Measurements from ENCODE around the gene CDH23.

Gene CDH23

DNA sequence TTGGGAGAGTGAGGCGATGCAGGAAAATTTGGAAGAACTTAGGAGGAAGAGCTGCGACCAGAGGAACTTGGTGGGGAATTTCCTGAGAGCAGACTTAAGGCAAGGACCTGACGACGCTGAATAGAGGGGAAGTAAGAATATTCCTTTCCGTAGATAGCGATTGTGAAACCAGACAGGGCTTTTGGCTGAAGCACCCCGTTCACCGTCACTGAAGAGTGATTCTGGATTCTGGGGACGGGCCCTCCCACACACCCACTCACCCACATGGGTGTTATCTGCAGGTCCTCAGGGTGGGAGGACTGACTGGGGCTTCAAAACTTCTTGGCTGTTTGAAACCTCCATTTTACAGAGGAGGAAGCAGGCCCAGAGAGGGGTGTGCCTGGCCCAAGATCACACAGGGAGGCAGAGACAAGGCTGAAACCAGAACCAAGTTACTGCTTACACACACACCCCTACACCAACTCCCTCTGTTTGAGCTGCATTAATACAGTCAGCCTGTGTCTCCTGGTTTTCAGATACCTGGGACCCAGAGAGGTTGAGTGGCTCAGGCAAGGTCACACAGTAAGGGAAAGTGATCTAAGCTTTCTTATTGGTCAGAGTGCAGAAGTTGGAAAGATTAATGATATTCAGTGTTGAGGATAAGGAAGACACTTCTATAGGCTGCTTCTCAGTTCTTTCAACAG, 37.2 kb upstream of the CDH23 start:
- H2BK5ac ChIP-seq (ENCODE audit: low read depth, low read length, poor library complexity): no peak overlapping the region
- H2AFZ ChIP-seq (ENCODE audit: insufficient read depth, low read length, poor library complexity): no peak overlapping the region
- H3K9me3 ChIP-seq (ENCODE audit: insufficient read depth, low read depth, low read length): peaks cover 3% of the 10 kb centered on the region
- H3K9ac ChIP-seq (ENCODE audit: low read length): no peak overlapping the region
- H4K91ac ChIP-seq (ENCODE audit: low read depth, low read length): no peak overlapping the region
- no CpG with 5 or more reads among the region's 9 CpGs for WGBS (ENCODE audit: extremely low coverage, insufficient coverage, insufficient read length)
- H3K18ac ChIP-seq (ENCODE audit: low read length): no peak overlapping the region
- no peak overlapping the region for H4K8ac ChIP-seq (ENCODE audit: low read depth, low read length)
- H3K4ac ChIP-seq (ENCODE audit: low read depth, low read length): no peak overlapping the region
- H3K14ac ChIP-seq (ENCODE audit: low read length): no peak overlapping the region
- no peak overlapping the region for H2BK12ac ChIP-seq (ENCODE audit: low read length)
- no peaks in the 10 kb centered on the region for H3K79me2 ChIP-seq (ENCODE audit: control insufficient read depth, insufficient read depth, low read length, poor library complexity)
- no peak overlapping the region for H3K4me3 ChIP-seq (ENCODE audit: low read depth, low read length)
- no peak overlapping the region for H2BK120ac ChIP-seq (ENCODE audit: insufficient read depth, low read length, poor library complexity)
- H3K23ac ChIP-seq (ENCODE audit: low read length): no peak overlapping the region
- H4K12ac ChIP-seq (ENCODE audit: low read depth, low read length): no peak overlapping the region
- DNase-seq: peak in 1 of 2 donors; percentile 49
- H3K4me1 ChIP-seq (ENCODE audit: control insufficient read depth in 1 of 2, insufficient read depth in 2 of 2, low read length in 2 of 2): peaks cover 0 to 3% of the 10 kb centered on the region in 2 experiments
- peaks cover 0 to 12% of the 10 kb centered on the region in 2 experiments for H3K36me3 ChIP-seq (ENCODE audit: control insufficient read depth in 1 of 2, insufficient read depth in 2 of 2, low read length in 2 of 2)
- H3K27ac ChIP-seq (ENCODE audit: low read depth, low read length): no peak overlapping the region
- H3K79me1 ChIP-seq (ENCODE audit: low read length): no peaks in the 10 kb centered on the region
- H3K27me3 ChIP-seq (ENCODE audit: insufficient read depth, low read length): no peaks in the 10 kb centered on the region
- H3K4me2 ChIP-seq (ENCODE audit: low read length): no peak overlapping the region
- no peak overlapping the region for H2AK5ac ChIP-seq (ENCODE audit: low read length)

DNA sequence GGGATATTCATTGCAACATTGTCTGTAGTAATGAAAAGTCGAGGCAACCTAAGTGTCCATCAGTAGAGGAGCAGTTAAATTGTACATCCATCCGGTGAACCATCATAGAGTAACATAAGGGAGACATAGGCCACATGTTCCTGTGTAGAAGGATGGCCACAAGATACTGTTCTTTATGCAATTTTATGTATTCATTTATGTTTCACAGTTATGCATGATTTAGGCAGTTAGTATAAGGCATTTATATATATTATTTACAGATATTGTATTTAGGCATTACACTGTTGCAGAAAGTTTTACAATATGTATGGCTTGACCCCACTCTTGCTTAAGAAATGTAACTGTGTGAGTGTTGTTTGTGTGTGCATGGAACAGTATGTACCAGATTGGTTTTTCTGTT, 36.0 kb upstream of the CDH23 start:
- no peak overlapping the region for H2BK12ac ChIP-seq (ENCODE audit: low read length)
- DNase-seq: no peak
- no peak overlapping the region for H2BK5ac ChIP-seq (ENCODE audit: low read depth, low read length, poor library complexity)
- H3K9ac ChIP-seq (ENCODE audit: low read length): no peak overlapping the region
- no peak overlapping the region for H2BK120ac ChIP-seq (ENCODE audit: insufficient read depth, low read length, poor library complexity)
- no peak overlapping the region for H3K27ac ChIP-seq (ENCODE audit: low read depth, low read length)
- no peak overlapping the region for H3K14ac ChIP-seq (ENCODE audit: low read length)
- peaks cover 0 to 10% of the 10 kb centered on the region in 2 experiments for H3K36me3 ChIP-seq (ENCODE audit: control insufficient read depth in 1 of 2, insufficient read depth in 2 of 2, low read length in 2 of 2)
- no peak overlapping the region for H4K8ac ChIP-seq (ENCODE audit: low read depth, low read length)
- no peaks in the 10 kb centered on the region for H3K79me1 ChIP-seq (ENCODE audit: low read length)
- no CpG with 5 or more reads among the region's 2 CpGs for WGBS (ENCODE audit: extremely low coverage, insufficient coverage, insufficient read length)
- H2AFZ ChIP-seq (ENCODE audit: insufficient read depth, low read length, poor library complexity): no peak overlapping the region
- H2AK5ac ChIP-seq (ENCODE audit: low read length): no peak overlapping the region
- no peak overlapping the region for H4K91ac ChIP-seq (ENCODE audit: low read depth, low read length)
- H3K79me2 ChIP-seq (ENCODE audit: control insufficient read depth, insufficient read depth, low read length, poor library complexity): no peaks in the 10 kb centered on the region
- no peak overlapping the region for H4K12ac ChIP-seq (ENCODE audit: low read depth, low read length)
- H3K4ac ChIP-seq (ENCODE audit: low read depth, low read length): no peak overlapping the region
- no peak overlapping the region for H3K18ac ChIP-seq (ENCODE audit: low read length)
- H3K27me3 ChIP-seq (ENCODE audit: insufficient read depth, low read length): no peaks in the 10 kb centered on the region
- H3K4me3 ChIP-seq (ENCODE audit: low read depth, low read length): no peak overlapping the region
- no peak overlapping the region for H3K23ac ChIP-seq (ENCODE audit: low read length)
- peaks cover 0 to 3% of the 10 kb centered on the region in 2 experiments for H3K4me1 ChIP-seq (ENCODE audit: control insufficient read depth in 1 of 2, insufficient read depth in 2 of 2, low read length in 2 of 2)
- peaks cover 2% of the 10 kb centered on the region for H3K9me3 ChIP-seq (ENCODE audit: insufficient read depth, low read depth, low read length)
- no peak overlapping the region for H3K4me2 ChIP-seq (ENCODE audit: low read length)

DNA sequence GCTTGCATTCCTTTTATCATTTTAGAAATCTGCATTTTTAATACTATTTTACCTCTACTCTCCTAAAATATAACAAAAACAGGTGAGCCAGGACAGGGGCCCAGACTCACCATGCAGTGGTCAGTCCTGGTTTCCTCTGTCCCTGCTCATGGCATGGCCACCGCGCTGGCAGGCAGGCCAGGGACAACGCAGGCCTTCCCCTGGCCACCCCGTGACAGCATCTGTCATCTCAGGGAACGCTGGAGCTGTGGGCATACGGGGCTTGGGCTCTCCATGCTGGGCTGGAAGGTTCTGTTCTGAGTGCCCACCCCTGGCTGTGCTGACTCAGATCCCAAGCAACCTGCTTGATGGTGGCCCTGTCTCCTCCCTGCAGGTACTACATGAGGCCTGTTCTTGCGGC, 35.1 kb upstream of the CDH23 start:
- Histone ChIP-seq H3K36me3 (ENCODE audit: control insufficient read depth in 1 of 2, insufficient read depth in 2 of 2, low read length in 2 of 2) (peaks cover 0 to 7% of the 10 kb centered on the region in 2 experiments), H2BK5ac (ENCODE audit: low read depth, low read length, poor library complexity) (no peak overlapping the region), H4K91ac (ENCODE audit: low read depth, low read length) (no peak overlapping the region), H3K27ac (ENCODE audit: low read depth, low read length) (no peak overlapping the region), H3K4me3 (ENCODE audit: low read depth, low read length) (no peak overlapping the region), H2BK120ac (ENCODE audit: insufficient read depth, low read length, poor library complexity) (no peak overlapping the region), H3K79me1 (ENCODE audit: low read length) (no peaks in the 10 kb centered on the region), H2AK5ac (ENCODE audit: low read length) (no peak overlapping the region), H2BK12ac (ENCODE audit: low read length) (no peak overlapping the region), H4K12ac (ENCODE audit: low read depth, low read length) (no peak overlapping the region), H3K79me2 (ENCODE audit: control insufficient read depth, insufficient read depth, low read length, poor library complexity) (no peaks in the 10 kb centered on the region), H3K23ac (ENCODE audit: low read length) (no peak overlapping the region), H3K9ac (ENCODE audit: low read length) (no peak overlapping the region), H3K4ac (ENCODE audit: low read depth, low read length) (no peak overlapping the region), H2AFZ (ENCODE audit: insufficient read depth, low read length, poor library complexity) (no peak overlapping the region), H4K8ac (ENCODE audit: low read depth, low read length) (no peak overlapping the region), H3K4me1 (ENCODE audit: control insufficient read depth in 1 of 2, insufficient read depth in 2 of 2, low read length in 2 of 2) (peaks cover 0 to 3% of the 10 kb centered on the region in 2 experiments), H3K4me2 (ENCODE audit: low read length) (no peak overlapping the region), H3K14ac (ENCODE audit: low read length) (no peak overlapping the region), H3K27me3 (ENCODE audit: insufficient read depth, low read length) (no peaks in the 10 kb centered on the region), H3K18ac (ENCODE audit: low read length) (no peak overlapping the region), H3K9me3 (ENCODE audit: insufficient read depth, low read depth, low read length) (no peaks in the 10 kb centered on the region)
- no peak for DNase-seq
- WGBS (ENCODE audit: extremely low coverage, insufficient coverage, insufficient read length): no CpG with 5 or more reads among the region's 7 CpGs

DNA sequence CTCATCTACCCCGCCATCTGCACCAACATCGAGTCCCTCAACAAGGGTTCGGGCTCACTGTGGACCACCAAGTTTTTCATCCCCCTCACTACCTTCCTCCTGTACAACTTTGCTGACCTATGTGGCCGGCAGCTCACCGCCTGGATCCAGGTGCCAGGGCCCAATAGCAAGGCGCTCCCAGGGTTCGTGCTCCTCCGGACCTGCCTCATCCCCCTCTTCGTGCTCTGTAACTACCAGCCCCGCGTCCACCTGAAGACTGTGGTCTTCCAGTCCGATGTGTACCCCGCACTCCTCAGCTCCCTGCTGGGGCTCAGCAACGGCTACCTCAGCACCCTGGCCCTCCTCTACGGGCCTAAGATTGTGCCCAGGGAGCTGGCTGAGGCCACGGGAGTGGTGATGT, 34.6 kb upstream of the CDH23 start:
- WGBS (ENCODE audit: extremely low coverage, insufficient coverage, insufficient read length): no CpG with 5 or more reads among the region's 16 CpGs
- H3K4me2 ChIP-seq (ENCODE audit: low read length): no peak overlapping the region
- no peak for DNase-seq
- no peak overlapping the region for H3K4ac ChIP-seq (ENCODE audit: low read depth, low read length)
- H4K8ac ChIP-seq (ENCODE audit: low read depth, low read length): no peak overlapping the region
- no peak overlapping the region for H2BK5ac ChIP-seq (ENCODE audit: low read depth, low read length, poor library complexity)
- H3K36me3 ChIP-seq (ENCODE audit: control insufficient read depth in 1 of 2, insufficient read depth in 2 of 2, low read length in 2 of 2): peaks cover 0 to 7% of the 10 kb centered on the region in 2 experiments
- H2BK12ac ChIP-seq (ENCODE audit: low read length): no peak overlapping the region
- no peak overlapping the region for H3K14ac ChIP-seq (ENCODE audit: low read length)
- H3K27ac ChIP-seq (ENCODE audit: low read depth, low read length): no peak overlapping the region
- H2BK120ac ChIP-seq (ENCODE audit: insufficient read depth, low read length, poor library complexity): no peak overlapping the region
- H3K4me1 ChIP-seq (ENCODE audit: control insufficient read depth in 1 of 2, insufficient read depth in 2 of 2, low read length in 2 of 2): peaks cover 1 to 3% of the 10 kb centered on the region in 2 experiments
- no peaks in the 10 kb centered on the region for H3K79me2 ChIP-seq (ENCODE audit: control insufficient read depth, insufficient read depth, low read length, poor library complexity)
- H3K4me3 ChIP-seq (ENCODE audit: low read depth, low read length): no peak overlapping the region
- H3K18ac ChIP-seq (ENCODE audit: low read length): no peak overlapping the region
- no peak overlapping the region for H3K9ac ChIP-seq (ENCODE audit: low read length)
- H3K9me3 ChIP-seq (ENCODE audit: insufficient read depth, low read depth, low read length): no peaks in the 10 kb centered on the region
- no peaks in the 10 kb centered on the region for H3K27me3 ChIP-seq (ENCODE audit: insufficient read depth, low read length)
- no peak overlapping the region for H3K23ac ChIP-seq (ENCODE audit: low read length)
- H2AFZ ChIP-seq (ENCODE audit: insufficient read depth, low read length, poor library complexity): no peak overlapping the region
- H4K12ac ChIP-seq (ENCODE audit: low read depth, low read length): no peak overlapping the region
- no peaks in the 10 kb centered on the region for H3K79me1 ChIP-seq (ENCODE audit: low read length)
- H2AK5ac ChIP-seq (ENCODE audit: low read length): no peak overlapping the region
- H4K91ac ChIP-seq (ENCODE audit: low read depth, low read length): no peak overlapping the region
